Measurements from ENCODE around the gene AGAP1.

Gene AGAP1

DNA sequence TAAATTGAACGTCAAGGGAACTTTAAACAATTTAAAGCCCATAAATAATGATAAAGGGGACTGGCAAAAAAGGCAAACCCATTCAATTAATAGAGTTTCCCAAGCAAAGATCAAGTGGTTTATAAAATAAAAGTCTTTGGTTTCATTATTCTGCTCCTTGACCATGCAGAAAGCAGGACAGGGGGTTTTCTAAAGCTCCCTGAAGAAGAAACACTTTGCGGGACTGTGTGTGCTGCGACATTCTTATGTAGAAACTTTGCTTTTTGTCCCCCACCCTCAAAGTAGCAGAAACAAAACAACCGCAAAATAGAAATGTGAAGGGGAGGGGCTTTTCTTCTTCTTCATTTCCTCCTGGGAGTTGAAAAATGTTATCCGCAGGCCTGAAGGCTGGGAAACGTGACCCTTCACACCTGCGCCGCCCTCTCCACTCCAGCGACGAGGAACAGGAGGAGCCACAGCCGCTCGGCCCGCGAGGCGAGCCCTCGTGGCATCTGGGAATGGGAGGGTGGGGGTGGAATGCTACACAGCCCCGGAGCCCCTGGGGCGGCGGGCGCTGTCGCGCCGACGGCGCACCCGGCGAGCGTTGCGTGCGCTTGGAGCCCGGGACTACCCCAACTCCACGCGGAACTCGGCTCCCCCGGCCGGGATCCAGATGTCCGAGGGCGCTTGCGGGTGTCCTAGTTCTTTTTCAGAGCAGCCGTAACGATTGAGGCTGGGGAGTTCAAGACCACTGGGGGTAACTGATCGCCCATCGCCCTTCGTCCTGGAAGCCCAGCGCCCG lies 678.6 kb downstream of the AGAP1 start:
- DNase-seq = no peak

DNA sequence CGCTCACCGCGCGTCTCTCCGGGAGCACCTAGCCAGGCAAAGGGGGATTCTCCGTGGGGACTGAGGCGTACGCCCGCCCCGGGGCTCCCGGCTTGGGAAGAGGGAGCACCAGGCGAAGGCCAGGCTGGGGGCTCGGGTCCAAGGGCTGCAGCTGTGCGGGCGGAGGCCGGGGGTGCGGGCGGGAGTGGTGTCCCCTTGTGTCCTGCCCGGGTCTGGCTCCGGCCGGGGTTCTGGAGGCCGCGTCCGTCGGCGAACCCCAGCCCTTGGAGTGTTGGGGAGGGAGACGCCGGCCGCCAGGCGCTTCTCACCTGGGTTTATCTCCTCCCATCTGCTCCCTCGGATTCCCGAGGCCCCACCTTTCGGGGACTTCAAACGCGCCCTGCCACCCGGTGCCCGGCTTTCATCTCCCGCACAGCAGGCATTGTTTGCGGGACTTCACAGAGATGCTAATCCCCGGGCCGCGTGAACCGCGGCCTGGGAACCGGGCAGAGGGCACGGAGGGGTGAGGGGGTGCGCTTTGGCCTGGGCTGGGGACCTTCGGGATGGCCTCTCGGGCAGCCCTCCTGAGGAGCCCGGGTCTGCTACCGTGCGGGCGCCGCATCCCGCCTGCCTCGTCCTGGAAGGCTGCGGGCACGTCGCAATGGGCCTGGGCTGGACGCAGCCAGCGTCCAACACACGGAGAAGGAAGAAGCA lies 679.3 kb downstream of the AGAP1 start:
- DNase-seq = no peak

DNA sequence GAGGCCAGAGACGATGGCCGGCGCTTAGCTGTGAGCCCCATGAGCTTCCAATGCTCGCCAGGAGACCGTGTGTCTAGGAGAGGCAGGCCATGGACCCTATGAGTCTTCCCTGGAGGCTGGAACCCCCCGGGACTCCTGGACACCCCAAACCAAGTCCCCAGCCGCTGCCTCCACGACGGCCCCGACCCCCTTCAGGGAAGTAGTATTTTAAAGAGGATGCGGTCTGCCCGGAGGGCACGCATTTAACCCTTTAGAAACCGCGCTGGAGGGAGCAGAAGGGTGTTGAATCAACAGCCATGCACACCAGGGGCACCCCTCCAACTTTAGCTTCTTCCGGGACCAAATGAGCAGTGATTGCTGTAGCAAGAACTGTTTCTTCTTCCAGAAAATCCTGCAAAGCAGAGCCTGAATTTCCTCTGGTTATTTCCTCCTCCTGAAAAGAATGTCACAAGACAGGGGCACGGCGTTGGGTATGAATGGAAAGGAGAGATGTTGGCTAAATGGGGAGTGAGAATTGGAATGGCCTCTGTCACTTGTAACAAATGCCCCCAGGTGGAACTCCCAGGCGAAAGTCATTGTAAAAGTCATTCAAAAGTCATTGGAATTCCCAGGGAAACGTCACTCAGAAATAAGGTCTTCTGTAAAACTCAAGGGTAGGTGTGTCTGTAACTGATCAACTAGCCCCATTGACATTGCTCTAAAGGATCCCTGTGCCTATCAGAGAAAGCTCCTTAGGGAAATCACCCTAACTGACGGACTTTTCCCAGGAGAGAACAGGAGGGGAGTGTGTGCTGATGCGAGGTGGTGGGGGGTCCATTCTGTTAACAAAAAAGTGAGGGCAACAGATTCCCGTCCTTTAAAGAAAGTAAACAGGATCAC lies 680.1 kb downstream of the AGAP1 start:
- no peak for DNase-seq

DNA sequence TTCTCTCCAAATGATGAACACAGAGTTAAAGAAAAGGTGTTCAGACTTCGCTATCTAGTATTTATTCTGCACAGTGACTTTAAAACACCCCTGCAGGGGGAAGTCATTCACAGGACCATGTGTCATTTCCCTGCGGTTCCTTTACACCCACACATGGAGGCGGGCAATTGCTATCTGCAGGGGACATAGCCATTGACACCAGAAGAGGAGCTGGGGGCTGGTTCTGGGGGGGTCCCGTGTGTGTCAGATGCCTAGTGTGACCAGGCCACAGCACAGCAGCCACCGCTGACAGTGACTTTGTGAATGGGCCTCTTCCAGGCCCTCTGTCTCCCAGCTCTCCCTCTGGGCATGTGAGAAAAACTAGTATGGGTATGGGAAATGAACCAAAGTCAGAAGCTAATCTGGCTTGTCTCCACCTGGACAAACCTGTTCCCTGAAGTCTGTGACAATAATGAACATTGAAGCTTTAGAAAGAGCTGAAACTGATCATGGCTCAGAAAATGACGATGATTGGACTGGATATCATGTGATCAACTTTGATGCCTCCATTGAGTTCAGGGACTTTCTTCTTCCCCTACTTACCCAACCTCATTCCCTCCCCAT lies 681.8 kb downstream of the AGAP1 start:
- DNase-seq = no peak

DNA sequence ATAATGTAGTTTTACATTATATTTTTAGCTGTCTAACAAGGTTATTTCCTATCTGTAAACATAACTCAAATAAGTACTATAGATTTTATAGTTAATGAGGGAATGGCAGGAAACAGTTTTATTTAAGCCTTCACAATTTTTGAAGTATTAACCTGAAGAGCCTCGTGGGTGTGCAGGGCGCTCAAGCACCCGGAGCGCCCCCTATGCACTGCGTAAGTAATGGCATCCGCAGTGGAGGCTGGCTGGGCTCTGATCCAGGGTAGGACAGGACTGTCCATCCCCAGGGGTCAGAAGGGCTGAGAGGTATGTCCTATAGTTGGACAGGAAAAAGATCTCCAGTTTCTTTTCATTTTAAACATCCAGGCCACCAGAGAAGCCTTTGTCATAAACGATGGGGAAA lies 682.6 kb downstream of the AGAP1 start:
- no peak for DNase-seq

DNA sequence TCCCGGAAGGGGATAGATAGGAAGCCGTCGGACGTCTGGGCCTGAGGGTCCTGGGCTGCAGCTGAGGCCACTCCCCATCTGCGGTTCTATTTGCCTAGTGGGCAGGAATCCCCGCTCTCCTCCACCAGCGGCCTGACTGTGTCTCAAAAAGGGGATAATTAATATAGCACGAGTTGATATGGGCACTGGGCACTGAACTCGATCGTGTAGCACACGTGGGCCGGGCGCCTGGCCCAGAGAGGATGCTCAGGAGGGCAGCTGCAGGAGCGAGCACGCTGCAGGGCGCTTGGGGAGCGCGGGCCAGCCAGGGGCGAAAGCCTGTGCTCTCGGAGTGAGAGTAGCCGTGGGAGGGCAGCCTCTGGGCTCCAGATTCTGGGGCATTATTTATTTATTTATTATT lies 683.1 kb downstream of the AGAP1 start:
- DNase-seq = no peak

DNA sequence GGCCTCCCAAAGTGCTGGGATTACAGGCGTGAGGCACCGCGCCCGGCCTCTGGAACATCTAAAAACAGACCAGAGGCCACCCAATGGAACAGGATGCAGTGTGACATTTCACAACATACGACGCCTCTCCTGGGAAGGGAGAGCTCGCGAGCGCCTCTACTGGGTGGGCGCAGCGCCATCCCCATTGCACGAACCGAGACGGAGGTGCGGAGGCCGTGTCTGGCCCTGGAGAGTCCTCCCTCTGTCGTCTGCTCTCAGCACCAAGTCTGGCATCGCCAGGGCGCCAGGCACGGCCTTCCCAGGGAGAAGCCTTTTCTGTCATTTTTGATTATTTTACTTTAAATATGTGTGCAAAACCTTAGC lies 683.7 kb downstream of the AGAP1 start:
- no peak for DNase-seq

DNA sequence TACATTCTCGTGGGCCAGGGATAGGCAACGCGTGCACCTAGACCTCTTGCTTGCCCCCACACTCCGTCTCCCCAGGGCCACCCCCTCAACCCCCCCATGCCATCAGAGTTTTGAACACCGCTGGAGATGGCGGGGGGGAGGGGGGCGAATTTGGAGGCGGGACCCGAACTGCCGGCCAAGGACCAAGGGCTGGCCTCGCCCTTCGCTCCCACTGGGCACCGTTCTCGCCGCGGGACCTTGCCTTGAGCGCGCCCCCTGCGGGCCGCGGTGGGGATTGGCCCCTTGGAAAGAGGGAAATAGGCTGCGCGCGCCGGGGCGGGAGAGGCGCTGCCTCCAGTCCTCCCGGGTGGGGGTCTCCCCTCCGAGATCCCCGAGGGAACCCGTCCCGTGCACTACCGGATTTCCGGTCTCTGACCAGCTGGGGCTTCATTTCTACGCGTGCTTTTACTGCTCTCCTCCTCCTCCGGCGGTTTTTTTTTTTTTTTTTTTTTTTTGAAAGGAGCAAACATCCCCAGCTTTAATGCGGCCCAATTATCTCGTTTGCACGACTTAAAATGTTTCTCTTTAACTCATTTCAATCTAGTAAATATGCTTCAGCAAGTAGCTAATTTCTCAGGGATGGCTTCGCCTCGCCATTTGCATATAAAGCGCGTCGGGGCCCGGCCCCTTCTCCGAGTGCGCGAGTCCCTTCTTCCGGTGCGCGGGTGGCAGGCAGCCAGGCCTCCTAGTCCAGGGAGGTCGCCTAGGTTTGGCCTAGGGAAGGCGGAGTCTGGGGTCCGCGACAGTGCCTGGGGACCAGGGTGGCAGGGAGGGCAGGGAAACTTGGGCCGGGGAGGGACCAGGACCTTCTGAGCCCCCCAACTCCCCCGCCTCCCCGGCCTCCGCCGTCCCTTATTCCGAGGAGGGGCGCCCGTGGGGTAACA lies 684.4 kb downstream of the AGAP1 start:
- peak in 1 of 2 donors; percentile 20 for DNase-seq

DNA sequence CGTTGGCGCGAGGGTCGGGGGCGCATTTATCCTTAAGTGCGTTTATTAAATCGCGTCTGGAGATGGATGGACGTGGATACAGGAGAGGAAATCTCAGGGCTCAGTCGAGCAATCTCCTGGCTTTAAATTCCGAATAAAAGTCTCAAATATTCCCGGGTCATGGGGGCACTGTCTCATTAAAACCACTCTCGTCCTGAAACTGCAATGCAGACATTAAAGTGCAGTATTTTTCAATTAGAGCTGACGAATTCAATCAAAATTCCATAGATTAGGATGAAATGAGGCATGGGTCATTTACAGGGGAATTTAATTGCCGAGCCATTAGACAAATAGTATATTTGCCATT lies 685.0 kb downstream of the AGAP1 start:
- DNase-seq = no peak

DNA sequence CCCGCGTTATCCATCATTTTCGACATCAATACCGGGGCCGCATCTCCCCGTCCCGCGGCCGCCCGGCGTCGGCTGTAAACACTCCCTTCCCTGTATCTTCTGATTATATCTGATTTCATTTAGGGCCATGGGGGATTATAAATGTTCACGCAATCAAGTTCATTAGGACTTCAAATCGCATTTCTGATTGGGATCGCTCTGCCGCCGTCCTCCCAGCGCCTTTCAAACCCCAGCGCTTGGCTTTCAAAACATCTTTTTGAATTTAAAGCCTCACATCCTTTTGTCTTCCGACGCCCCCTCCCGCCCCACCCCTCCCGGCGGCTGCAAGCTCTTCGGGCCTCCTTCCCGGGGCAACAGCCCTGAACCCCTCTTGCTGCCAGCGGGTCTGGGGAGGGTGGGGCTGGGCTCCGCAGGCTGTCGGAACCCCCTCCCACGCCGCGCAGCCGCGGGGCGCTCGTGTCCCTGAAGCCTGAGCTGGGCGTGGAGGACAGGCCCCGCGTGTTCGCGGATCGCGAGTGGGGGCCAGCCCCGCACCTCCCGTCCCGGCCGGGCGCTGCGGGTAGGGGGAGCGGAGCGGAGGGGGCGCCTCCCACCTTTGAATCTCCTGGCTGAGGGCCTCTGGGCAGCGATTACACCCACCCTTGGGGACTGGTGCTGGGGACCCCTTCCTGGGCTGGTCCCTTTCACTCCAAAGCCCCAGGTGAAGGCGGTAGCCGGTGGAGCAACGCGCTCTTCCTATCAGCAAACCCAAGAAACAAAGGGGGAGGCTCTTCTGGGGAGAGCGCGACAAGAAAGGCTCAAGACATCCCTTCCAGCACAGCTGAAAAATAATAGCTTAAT lies 685.6 kb downstream of the AGAP1 start:
- no peak for DNase-seq

DNA sequence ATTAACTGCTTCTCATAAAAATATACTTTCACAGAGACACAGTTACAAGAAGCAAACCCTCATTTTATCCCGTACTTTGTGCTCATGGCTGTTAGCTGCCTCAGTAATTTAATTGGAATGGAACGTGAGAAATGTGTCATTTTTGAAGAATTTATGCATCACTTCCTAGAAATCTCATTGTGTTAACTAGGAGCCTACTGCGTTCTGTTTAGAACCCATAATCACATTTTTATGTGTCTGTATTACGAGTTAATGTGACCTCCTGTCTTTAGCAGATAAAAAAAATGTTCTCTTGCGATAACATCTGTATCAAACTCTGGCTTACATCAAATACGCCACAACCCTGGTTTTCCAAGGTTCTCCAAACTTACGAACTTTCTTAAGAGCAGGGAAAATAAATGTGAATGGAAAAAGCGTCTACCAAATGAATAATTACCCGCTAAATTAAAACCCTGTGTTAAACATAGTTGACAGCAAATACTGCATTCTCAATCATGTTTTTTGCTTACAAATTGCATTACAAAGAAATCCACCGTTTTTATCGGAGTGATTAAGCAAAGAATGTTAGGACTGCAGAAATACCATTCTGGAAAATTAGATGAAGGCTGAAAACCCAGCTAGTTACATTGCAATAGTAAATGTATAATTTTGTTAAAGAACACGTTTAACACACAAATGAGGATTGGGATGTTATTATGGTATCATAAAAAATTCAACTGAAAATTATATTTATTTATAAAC lies 686.4 kb downstream of the AGAP1 start:
- DNase-seq = no peak

DNA sequence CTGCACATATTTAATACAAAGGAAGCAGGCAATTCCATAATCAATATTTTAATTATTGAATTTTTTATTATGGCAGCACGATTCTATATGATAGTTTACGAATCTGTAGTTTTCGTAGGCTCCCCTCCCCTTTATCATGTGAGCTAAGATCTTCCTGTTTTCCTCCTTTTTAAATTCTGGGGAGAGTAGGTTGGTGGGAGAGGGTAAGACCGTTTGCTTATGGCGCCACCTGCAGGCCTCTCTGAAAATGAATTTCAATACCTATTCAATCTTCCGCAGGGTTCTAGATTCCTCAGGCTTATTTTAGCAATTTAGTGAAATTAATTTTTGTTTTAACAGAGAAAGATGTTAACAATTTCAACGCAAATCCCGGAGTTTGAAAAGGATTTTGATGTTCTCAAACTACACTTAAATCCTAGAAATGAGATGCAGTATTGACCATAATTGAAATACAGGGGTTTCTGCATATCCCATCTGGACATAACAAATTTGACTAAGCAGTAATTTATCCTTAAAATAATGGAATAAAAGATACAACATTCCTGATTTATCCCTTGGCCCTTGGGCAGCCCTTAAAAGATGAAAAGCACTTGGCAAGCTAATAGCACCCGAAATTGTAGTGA lies 687.1 kb downstream of the AGAP1 start:
- peak in 1 of 2 donors; percentile 22 for DNase-seq
